ENCODE data around the gene IL18. TPM values are rescaled to one million over a fixed set of nuclear protein-coding genes. Genes with fewer than 3 reads are reported as not detected.

Gene IL18
- total RNA-seq, 2 experiments from 2014 or later = not detected

DNA sequence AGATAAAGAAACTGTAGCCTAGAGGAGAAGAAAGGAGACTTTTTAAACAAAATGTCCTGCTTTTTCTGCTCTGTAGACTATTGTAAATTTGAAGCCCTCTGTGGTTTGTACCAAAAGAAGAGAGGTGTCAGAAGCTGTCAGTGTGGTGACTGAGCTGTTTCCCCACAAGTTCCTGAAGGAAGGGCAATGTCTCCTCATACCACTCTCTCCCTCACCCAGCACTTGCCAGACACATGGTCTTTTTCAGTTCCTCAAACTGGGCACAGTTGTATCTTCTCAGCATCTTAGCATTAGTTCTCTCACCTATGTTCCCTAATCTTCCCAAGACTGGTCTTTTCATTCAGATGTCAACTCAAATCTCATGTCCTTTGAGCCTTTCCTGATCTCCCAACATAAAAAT is 15.7 kb upstream of the IL18 start:
- Histone ChIP-seq H3K9me2 (ENCODE audit: insufficient read depth, low read length) (no peaks in the 10 kb centered on the region), H3K4me3 (ENCODE audit: low read depth, low read length, poor library complexity, severe bottlenecking) (no peak overlapping the region), H3K4me2 (ENCODE audit: low read length) (no peak overlapping the region), H3K9me3 (ENCODE audit: low read length) (no peaks in the 10 kb centered on the region), H2AFZ (ENCODE audit: low read length) (no peak overlapping the region), H4K20me1 (ENCODE audit: insufficient read depth, low read length) (no peaks in the 10 kb centered on the region), H3K4me1 (ENCODE audit: insufficient read depth, low read length, poor library complexity, severe bottlenecking) (peaks cover 8% of the 10 kb centered on the region), H3K36me3 (ENCODE audit: insufficient read depth, low read length) (no peaks in the 10 kb centered on the region), H3K79me2 (ENCODE audit: insufficient read depth, low read depth, low read length) (no peaks in the 10 kb centered on the region), H3K27ac (ENCODE audit: low read depth, low read length, poor library complexity, severe bottlenecking) (no peak overlapping the region)
- ChIA-PET POLR2A (interaction anchor here (0.6 kb wide), 1 partner anchor 23 kb away, joined by 6 read pairs; no protein-coding TSS in a partner anchor), CTCF (ENCODE audit: unreplicated experiment) (no interaction called here)
- no peak for TF ChIP-seq EZH2phosphoT487 (IDR thresholded peaks at IDR 0.05; ENCODE audit: borderline replicate concordance, low read depth, low read length)
- TF ChIP-seq, protein P1, sequence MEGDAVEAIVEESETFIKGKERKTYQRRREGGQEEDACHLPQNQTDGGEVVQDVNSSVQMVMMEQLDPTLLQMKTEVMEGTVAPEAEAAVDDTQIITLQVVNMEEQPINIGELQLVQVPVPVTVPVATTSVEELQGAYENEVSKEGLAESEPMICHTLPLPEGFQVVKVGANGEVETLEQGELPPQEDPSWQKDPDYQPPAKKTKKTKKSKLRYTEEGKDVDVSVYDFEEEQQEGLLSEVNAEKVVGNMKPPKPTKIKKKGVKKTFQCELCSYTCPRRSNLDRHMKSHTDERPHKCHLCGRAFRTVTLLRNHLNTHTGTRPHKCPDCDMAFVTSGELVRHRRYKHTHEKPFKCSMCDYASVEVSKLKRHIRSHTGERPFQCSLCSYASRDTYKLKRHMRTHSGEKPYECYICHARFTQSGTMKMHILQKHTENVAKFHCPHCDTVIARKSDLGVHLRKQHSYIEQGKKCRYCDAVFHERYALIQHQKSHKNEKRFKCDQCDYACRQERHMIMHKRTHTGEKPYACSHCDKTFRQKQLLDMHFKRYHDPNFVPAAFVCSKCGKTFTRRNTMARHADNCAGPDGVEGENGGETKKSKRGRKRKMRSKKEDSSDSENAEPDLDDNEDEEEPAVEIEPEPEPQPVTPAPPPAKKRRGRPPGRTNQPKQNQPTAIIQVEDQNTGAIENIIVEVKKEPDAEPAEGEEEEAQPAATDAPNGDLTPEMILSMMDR (conservative IDR thresholded peaks at IDR 0.05; ENCODE audit: low read length) = no peak
- DNase-seq (ENCODE audit: low spot score) = peak; percentile 27
- no TSS peak for BruUV-seq (replicated peaks)
- intact Hi-C loops (cut with micrococcal nuclease; ENCODE audit: unreplicated experiment) = loop anchor here (5.0 kb wide), 1 partner anchor 247 kb away; no protein-coding TSS in a partner anchor

DNA sequence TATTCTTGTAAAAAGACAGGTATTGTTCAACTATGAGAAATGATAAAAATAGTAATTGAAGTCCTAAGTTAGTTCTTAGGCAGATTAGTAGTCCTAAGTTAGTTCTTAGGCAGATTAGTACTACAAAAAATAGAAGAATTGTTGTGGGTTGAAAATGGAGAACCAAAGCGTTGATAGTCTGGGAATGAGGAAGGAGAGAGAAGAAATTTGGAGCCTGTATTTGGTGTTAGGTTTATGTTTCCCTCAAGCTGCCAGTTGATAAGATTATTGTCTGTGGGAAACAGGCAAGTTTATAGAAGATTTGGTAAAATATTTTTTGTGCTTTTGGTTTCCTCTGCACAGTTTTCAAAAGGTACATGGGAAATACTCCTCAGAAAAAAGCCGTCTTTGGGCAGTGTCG is 15.0 kb upstream of the IL18 start:
- H3K9me3 ChIP-seq (ENCODE audit: low read length) = no peaks in the 10 kb centered on the region
- no peak for TF ChIP-seq EZH2phosphoT487 (IDR thresholded peaks at IDR 0.05; ENCODE audit: borderline replicate concordance, low read depth, low read length)
- TF ChIP-seq, protein P1 (conservative IDR thresholded peaks at IDR 0.05; ENCODE audit: low read length) = no peak
- no peak overlapping the region for H3K4me3 ChIP-seq (ENCODE audit: low read depth, low read length, poor library complexity, severe bottlenecking)
- no peaks in the 10 kb centered on the region for H3K79me2 ChIP-seq (ENCODE audit: insufficient read depth, low read depth, low read length)
- no peak for DNase-seq (ENCODE audit: low spot score)
- H3K27ac ChIP-seq (ENCODE audit: low read depth, low read length, poor library complexity, severe bottlenecking) = no peak overlapping the region
- H3K36me3 ChIP-seq (ENCODE audit: insufficient read depth, low read length) = no peaks in the 10 kb centered on the region
- intact Hi-C loops (cut with micrococcal nuclease; ENCODE audit: unreplicated experiment) = loop anchor here (5.0 kb wide), 1 partner anchor 247 kb away; no protein-coding TSS in a partner anchor
- H2AFZ ChIP-seq (ENCODE audit: low read length) = no peak overlapping the region
- no peaks in the 10 kb centered on the region for H3K9me2 ChIP-seq (ENCODE audit: insufficient read depth, low read length)
- POLR2A ChIA-PET = no interaction called here
- H4K20me1 ChIP-seq (ENCODE audit: insufficient read depth, low read length) = no peaks in the 10 kb centered on the region
- CTCF ChIA-PET (ENCODE audit: unreplicated experiment) = no interaction called here
- peaks cover 8% of the 10 kb centered on the region for H3K4me1 ChIP-seq (ENCODE audit: insufficient read depth, low read length, poor library complexity, severe bottlenecking)
- H3K4me2 ChIP-seq (ENCODE audit: low read length) = no peak overlapping the region
- BruUV-seq (replicated peaks) = no TSS peak

DNA sequence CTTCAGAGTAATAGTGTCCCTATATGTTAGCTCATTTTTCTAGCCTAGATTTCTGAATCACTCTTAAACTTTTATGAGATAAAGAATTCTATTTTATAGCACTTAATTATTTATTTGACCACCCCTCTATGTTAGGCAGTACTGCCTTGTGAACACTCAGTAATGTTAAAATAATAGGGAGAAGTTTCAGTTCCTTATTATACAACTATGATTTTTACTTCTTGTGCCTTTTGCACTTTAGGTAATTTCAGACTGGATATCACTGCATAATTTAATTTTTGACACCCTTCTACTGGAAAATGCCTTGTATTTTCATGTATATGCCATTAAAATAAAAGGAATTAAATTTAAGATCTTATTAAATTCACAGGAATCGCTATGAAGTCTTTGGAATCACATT is 14.5 kb upstream of the IL18 start:
- Histone ChIP-seq H3K9me2 (ENCODE audit: insufficient read depth, low read length) (no peaks in the 10 kb centered on the region), H3K4me3 (ENCODE audit: low read depth, low read length, poor library complexity, severe bottlenecking) (no peak overlapping the region), H3K36me3 (ENCODE audit: insufficient read depth, low read length) (no peaks in the 10 kb centered on the region), H3K4me1 (ENCODE audit: insufficient read depth, low read length, poor library complexity, severe bottlenecking) (peaks cover 8% of the 10 kb centered on the region), H3K79me2 (ENCODE audit: insufficient read depth, low read depth, low read length) (no peaks in the 10 kb centered on the region), H4K20me1 (ENCODE audit: insufficient read depth, low read length) (no peaks in the 10 kb centered on the region), H3K9me3 (ENCODE audit: low read length) (no peaks in the 10 kb centered on the region), H3K27ac (ENCODE audit: low read depth, low read length, poor library complexity, severe bottlenecking) (no peak overlapping the region), H2AFZ (ENCODE audit: low read length) (no peak overlapping the region), H3K4me2 (ENCODE audit: low read length) (no peak overlapping the region)
- no TSS peak for BruUV-seq (replicated peaks)
- intact Hi-C loops (cut with micrococcal nuclease; ENCODE audit: unreplicated experiment) = loop anchor here (5.0 kb wide), 1 partner anchor 246 kb away; no protein-coding TSS in a partner anchor
- TF ChIP-seq EZH2phosphoT487 (IDR thresholded peaks at IDR 0.05; ENCODE audit: borderline replicate concordance, low read depth, low read length) = no peak
- TF ChIP-seq, protein P1 (conservative IDR thresholded peaks at IDR 0.05; ENCODE audit: low read length) = no peak
- no peak for DNase-seq (ENCODE audit: low spot score)
- CTCF ChIA-PET (ENCODE audit: unreplicated experiment) = no interaction called here
- POLR2A ChIA-PET = no interaction called here

Data from OCI-LY7 (cell line).